ENCODE data around the gene TMC8.

The TMC8 gene

GRCh38 chr17:78125976-78126894, 4.3 kb upstream of the TMC8 start (continued):
- TF ChIP-seq ZNF518A (tag by site-specific recombination; conservative IDR thresholded peaks at IDR 0.05; ENCODE audit: low read depth) (no peak), ZNF174 (tag by site-specific recombination; IDR thresholded peaks at IDR 0.05) (no peak), MEIS1 (CRISPR knock-in tag; IDR thresholded peaks at IDR 0.05; ENCODE audit: borderline replicate concordance) (no peak), ELK4 (IDR thresholded peaks at IDR 0.05; ENCODE audit: borderline replicate concordance, low read depth, low read length) (no peak), GLIS2 (tag by site-specific recombination; IDR thresholded peaks at IDR 0.05) (peak; percentile 14; the same call in 1 of the 2 replicates)

- H3K4me3 ChIP-seq (ENCODE audit: low read depth, low read length): no peak overlapping the region
- peaks cover 7 to 21% of the 10 kb centered on the region in 2 experiments; a peak in 2 of 3 replicates for H3K36me3 ChIP-seq (ENCODE audit: control insufficient read depth in 2 of 2, insufficient read depth in 1 of 2, low read length in 2 of 2)
- ChIA-PET CTCF (interaction anchor here (0.7 to 2.2 kb wide), 6 partner anchors 11 to 60 kb away, joined by 3 to 13 read pairs (median 5); partner anchors contain the start of genes AFMID and TK1), POLR2A (interaction anchor here (0.9 kb wide), 1 partner anchor 13 kb away, joined by 5 read pairs; no protein-coding TSS in a partner anchor)
- no peak for TF ChIP-seq ZNF596 (tag by site-specific recombination; IDR thresholded peaks at IDR 0.05)
- no peak for TF ChIP-seq IKZF3 (tag by site-specific recombination; IDR thresholded peaks at IDR 0.05)
- no peak for TF ChIP-seq TCF7L2 (IDR thresholded peaks at IDR 0.05; ENCODE audit: borderline replicate concordance, low read depth, low read length)
- no peak for TF ChIP-seq KLF9 (tag by site-specific recombination; IDR thresholded peaks at IDR 0.05; ENCODE audit: low read depth)
- TF ChIP-seq SP2 (tag by site-specific recombination; IDR thresholded peaks at IDR 0.05): 0 out of 2 replicates have a peak, but pooled peaks have one; percentile 7
- no peak for TF ChIP-seq ZNF610 (tag by site-specific recombination; IDR thresholded peaks at IDR 0.05; ENCODE audit: borderline replicate concordance)
- TF ChIP-seq ZNF768 (tag by site-specific recombination; IDR thresholded peaks at IDR 0.05): no peak
- no peak for TF ChIP-seq ZNF544 (tag by site-specific recombination; IDR thresholded peaks at IDR 0.05)
- 0 out of 2 replicates have a peak, but pooled peaks have one; percentile 5 for TF ChIP-seq PATZ1 (tag by site-specific recombination; IDR thresholded peaks at IDR 0.05)
- TF ChIP-seq MEIS1 (CRISPR knock-in tag; IDR thresholded peaks at IDR 0.05; ENCODE audit: borderline replicate concordance): no peak
- no peak for TF ChIP-seq SETDB1 (IDR thresholded peaks at IDR 0.05; ENCODE audit: insufficient read length, low read length)
- TF ChIP-seq ZNF639 (tag by site-specific recombination; IDR thresholded peaks at IDR 0.05): no peak
- TF ChIP-seq YY1 (tag by site-specific recombination; IDR thresholded peaks at IDR 0.05): no peak
- H3K27ac ChIP-seq (ENCODE audit: extremely low read depth, low read depth, low read length): no peak overlapping the region
- H3K4me1 ChIP-seq (ENCODE audit: control insufficient read depth, insufficient read depth, low read length): peaks cover 6% of the 10 kb centered on the region; the same call in 1 of the 2 replicates
- H3K9me3 ChIP-seq (ENCODE audit: control insufficient read depth, insufficient read depth, low read depth, low read length): no peaks in the 10 kb centered on the region
Observed at GRCh38 chr17:78126895-78127238, 3.7 kb upstream of the TMC8 start.
